Activated CD4-positive, alpha-beta T cell treated with anti-CD3 and anti-CD28 coated beads, Interleukin-2, amount 50 U/mL, for 24 hours (primary cell): Measurements from ENCODE around the gene WDR1.

Experiments used
- DNase-seq, 2 donors: peaks; one replicate each; pipeline ENCODE4 v3.0.0-alpha.2; 2020; ENCODE audit warnings: low read depth in 1 of 2, low spot score in 1 of 2

WDR1 gene

GRCh38 chr4:10074076-10074766 is 42.4 kb downstream of the WDR1 start:
- no peak for DNase-seq

GRCh38 chr4:10072420-10073017 is 44.1 kb downstream of the WDR1 start:
- no peak for DNase-seq

- no peak for DNase-seq
Observed at GRCh38 chr4:10069075-10069642, 47.4 kb downstream of the WDR1 start.

- DNase-seq = no peak
Observed at GRCh38 chr4:10066670-10067651, 49.6 kb downstream of the WDR1 start.

- DNase-seq = no peak
Observed at GRCh38 chr4:10066206-10066605, 50.4 kb downstream of the WDR1 start.

- DNase-seq = no peak
Observed at GRCh38 chr4:10063544-10064300, 52.9 kb downstream of the WDR1 start.

- DNase-seq = no peak
Observed at GRCh38 chr4:10061650-10062415, 54.8 kb downstream of the WDR1 start.

- no peak for DNase-seq
Observed at GRCh38 chr4:10058371-10058770, 58.2 kb downstream of the WDR1 start.

GRCh38 chr4:10057023-10057395 is 59.6 kb downstream of the WDR1 start:
- DNase-seq = no peak

GRCh38 chr4:10056334-10057022 is 60.1 kb downstream of the WDR1 start:
- DNase-seq = no peak

GRCh38 chr4:10055871-10056270 is 60.7 kb downstream of the WDR1 start:
- DNase-seq = no peak

GRCh38 chr4:10054571-10055041 is 62.0 kb downstream of the WDR1 start:
- DNase-seq = no peak

GRCh38 chr4:10053635-10054453 is 62.8 kb downstream of the WDR1 start:
- DNase-seq = no peak

GRCh38 chr4:10051517-10052135 is 65.0 kb downstream of the WDR1 start:
- no peak for DNase-seq

- no peak for DNase-seq
Observed at GRCh38 chr4:10050721-10051120, 65.9 kb downstream of the WDR1 start.

- DNase-seq = no peak
Observed at GRCh38 chr4:10050261-10050661, 66.3 kb downstream of the WDR1 start.

GRCh38 chr4:10048941-10049697 is 67.5 kb downstream of the WDR1 start:
- DNase-seq = no peak
